ENCODE results near the gene CELF1. TPM values are rescaled to one million over a fixed set of nuclear protein-coding genes. Genes with fewer than 3 reads are reported as not detected.

Gene CELF1
- total and polyA plus RNA-seq, 2 donors (not counting 1 experiment from before 2014, with no cell fraction given): 52.0 to 153 TPM

GRCh38 chr11:47553406-47553743, 443 bp upstream of the CELF1 start:
- WGBS (ENCODE audit: insufficient coverage): 0% methylated on average over 5 of the region's 9 CpGs
- H3K4me3 Mint-ChIP-seq: peak overlapping the region; percentile 99
- CTCF ChIA-PET: interaction anchor here (0.6 to 3.3 kb wide), 2 partner anchors 11 to 96 kb away, joined by 7 to 19 read pairs; partner anchors contain the start of gene PTPMT1
- TF ChIP-seq CTCF (IDR thresholded peaks at IDR 0.05): peak; percentile 67
- TF ChIP-seq EZH2 (IDR thresholded peaks at IDR 0.05; ENCODE audit: borderline replicate concordance, insufficient read depth, low read depth, low read length, poor library complexity, severe bottlenecking): no peak
- H3K4me3 ChIP-seq (ENCODE audit: control extremely low read depth in 1 of 5, extremely low read depth in 1 of 5, insufficient read depth in 1 of 5, low read depth in 2 of 5, low read length in 4 of 5): peak overlapping the region; percentile 11 to 94 (median 81)
- H3K4me1 ChIP-seq (ENCODE audit: control insufficient read depth in 2 of 2, insufficient read depth in 2 of 2, low read length in 2 of 2): peaks cover 30 to 32% of the 10 kb centered on the region in 2 donors
- peak overlapping the region; percentile 88 for H3K27ac Mint-ChIP-seq
- H3K27ac ChIP-seq (ENCODE audit: low read length in 2 of 2): peak overlapping the region; percentile 39 to 88
- H3K79me2 ChIP-seq (ENCODE audit: control insufficient read depth, insufficient read depth, low read length): peaks cover 65% of the 10 kb centered on the region
- H3K36me3 ChIP-seq (replicated peaks in 1 of 2; ENCODE audit: control extremely low read depth in 1 of 2, control insufficient read depth in 1 of 2, extremely low read depth in 1 of 2, insufficient read depth in 2 of 2, low read length in 1 of 2): no peaks in the 10 kb centered on the region
- no peaks in the 10 kb centered on the region for H3K9me3 Mint-ChIP-seq (ENCODE audit: insufficient read depth)
- H2AFZ ChIP-seq (ENCODE audit: insufficient read depth, low read depth, low read length, poor library complexity, severe bottlenecking): peak overlapping the region; percentile 93
- H4K20me1 ChIP-seq (ENCODE audit: control insufficient read depth, insufficient read depth, low read length, poor library complexity, severe bottlenecking): peaks cover 16% of the 10 kb centered on the region
- POLR2A ChIA-PET: interaction anchor here (0.5 to 0.9 kb wide), 3 partner anchors 11 to 297 kb away, joined by 3 to 4 read pairs (median 3); partner anchors contain the start of gene PTPMT1
- intact Hi-C loops (cut with micrococcal nuclease): loop anchor here (1.0 to 10.0 kb wide), 11 partner anchors 12 to 1619 kb away; partner anchors contain the start of genes CSTPP1, FNBP4, MTCH2 and NDUFS3
- peaks cover 39% of the 10 kb centered on the region for H3K4me1 Mint-ChIP-seq
- H3K9me3 ChIP-seq (ENCODE audit: control extremely low read depth in 1 of 3, control insufficient read depth in 2 of 3, insufficient read depth in 1 of 3, low read length in 2 of 3): no peaks in the 10 kb centered on the region
- peak overlapping the region; percentile 90 for H3K4me2 ChIP-seq (replicated peaks; ENCODE audit: low read depth, low read length, poor library complexity, severe bottlenecking)
- ATAC-seq (ENCODE audit: low read depth) (peak; percentile 12), DNase-seq (no peak)
- peak overlapping the region; percentile 94 for H3K9ac ChIP-seq (ENCODE audit: low read length)
- H3K27me3 ChIP-seq (replicated peaks in 1 of 4; ENCODE audit: control extremely low read depth in 1 of 4, control insufficient read depth in 3 of 4, insufficient read depth in 4 of 4, low read length in 3 of 4): no peaks in the 10 kb centered on the region
- no peaks in the 10 kb centered on the region for H3K27me3 Mint-ChIP-seq

GRCh38 chr11:47552056-47552565, 821 bp downstream of the CELF1 start:
- Histone ChIP-seq H3K9me3 (ENCODE audit: control extremely low read depth in 1 of 3, control insufficient read depth in 2 of 3, insufficient read depth in 1 of 3, low read length in 2 of 3) (no peaks in the 10 kb centered on the region), H4K20me1 (ENCODE audit: control insufficient read depth, insufficient read depth, low read length, poor library complexity, severe bottlenecking) (peaks cover 28% of the 10 kb centered on the region), H3K36me3 (replicated peaks in 1 of 2; ENCODE audit: control extremely low read depth in 1 of 2, control insufficient read depth in 1 of 2, extremely low read depth in 1 of 2, insufficient read depth in 2 of 2, low read length in 1 of 2) (no peaks in the 10 kb centered on the region), H3K9ac (ENCODE audit: low read length) (peak overlapping the region; percentile 94), H3K4me2 (replicated peaks; ENCODE audit: low read depth, low read length, poor library complexity, severe bottlenecking) (peak overlapping the region; percentile 90), H3K79me2 (ENCODE audit: control insufficient read depth, insufficient read depth, low read length) (peaks cover 77% of the 10 kb centered on the region), H3K27me3 (replicated peaks in 1 of 4; ENCODE audit: control extremely low read depth in 1 of 4, control insufficient read depth in 3 of 4, insufficient read depth in 4 of 4, low read length in 3 of 4) (no peaks in the 10 kb centered on the region), H3K4me3 (ENCODE audit: control extremely low read depth in 1 of 5, extremely low read depth in 1 of 5, insufficient read depth in 1 of 5, low read depth in 2 of 5, low read length in 4 of 5) (peak overlapping the region; percentile 65 to 94 (median 90)), H3K27ac (ENCODE audit: low read length in 2 of 2) (peak overlapping the region; percentile 72 to 88), H3K4me1 (ENCODE audit: control insufficient read depth in 2 of 2, insufficient read depth in 2 of 2, low read length in 2 of 2) (peaks cover 31 to 32% of the 10 kb centered on the region in 2 donors), H2AFZ (ENCODE audit: insufficient read depth, low read depth, low read length, poor library complexity, severe bottlenecking) (peak overlapping the region; percentile 93)
- Mint-ChIP-seq H3K9me3 (ENCODE audit: insufficient read depth) (no peaks in the 10 kb centered on the region), H3K27ac (peak overlapping the region; percentile 93), H3K27me3 (no peaks in the 10 kb centered on the region), H3K4me3 (peak overlapping the region; percentile 99), H3K4me1 (peaks cover 47% of the 10 kb centered on the region)
- intact Hi-C loops (cut with micrococcal nuclease): loop anchor here (2.0 to 10.0 kb wide), 6 partner anchors 43 to 1617 kb away; partner anchors contain the start of genes CSTPP1, NUP160 and SLC39A13
- ChIA-PET POLR2A (interaction anchor here (0.7 to 0.8 kb wide), 3 partner anchors 14 to 293 kb away, joined by 3 to 7 read pairs (median 5); partner anchors contain the start of gene PTPMT1), CTCF (interaction anchor here (1.1 to 3.3 kb wide), 5 partner anchors 11 to 82 kb away, joined by 3 to 19 read pairs (median 3); partner anchors contain the start of gene PTPMT1)
- ATAC-seq (ENCODE audit: low read depth): no peak
- TF ChIP-seq EZH2 (IDR thresholded peaks at IDR 0.05; ENCODE audit: borderline replicate concordance, insufficient read depth, low read depth, low read length, poor library complexity, severe bottlenecking) (no peak), CTCF (IDR thresholded peaks at IDR 0.05) (no peak)
- DNase-seq: no peak
- WGBS (ENCODE audit: insufficient coverage): 2% methylated on average over 19 of the region's 22 CpGs
